CD4-positive, alpha-beta T cell treated with Interleukin-2 at 100 ng/mL for 4 hours (primary cell): ENCODE data around the gene DZIP1.

Experiments
- DNase-seq: peaks from one replicate; pipeline ENCODE4 v3.0.0-alpha.2; 2020; ENCODE audit warnings: low spot score

DZIP1 gene

GRCh38 chr13:95546919-95547318 lies 97.6 kb downstream of the DZIP1 start:
- no peak for DNase-seq

- no peak for DNase-seq
These were observed 100.2 kb downstream of the DZIP1 start for GRCh38 chr13:95544293-95544692.

- no peak for DNase-seq
These were observed 102.5 kb downstream of the DZIP1 start for GRCh38 chr13:95541911-95542474.

GRCh38 chr13:95541308-95541707 lies 103.2 kb downstream of the DZIP1 start:
- no peak for DNase-seq

GRCh38 chr13:95540888-95541287 lies 103.6 kb downstream of the DZIP1 start:
- no peak for DNase-seq

GRCh38 chr13:95536632-95537241 lies 107.8 kb downstream of the DZIP1 start:
- peak; percentile 11 for DNase-seq

GRCh38 chr13:95535243-95535642 lies 109.3 kb downstream of the DZIP1 start:
- DNase-seq: no peak

- no peak for DNase-seq
These were observed 110.9 kb downstream of the DZIP1 start for GRCh38 chr13:95533545-95534160.

- DNase-seq: no peak
These were observed 114.3 kb downstream of the DZIP1 start for GRCh38 chr13:95530178-95530577.
